Measurements from ENCODE around the gene ZFP14.

DNA sequence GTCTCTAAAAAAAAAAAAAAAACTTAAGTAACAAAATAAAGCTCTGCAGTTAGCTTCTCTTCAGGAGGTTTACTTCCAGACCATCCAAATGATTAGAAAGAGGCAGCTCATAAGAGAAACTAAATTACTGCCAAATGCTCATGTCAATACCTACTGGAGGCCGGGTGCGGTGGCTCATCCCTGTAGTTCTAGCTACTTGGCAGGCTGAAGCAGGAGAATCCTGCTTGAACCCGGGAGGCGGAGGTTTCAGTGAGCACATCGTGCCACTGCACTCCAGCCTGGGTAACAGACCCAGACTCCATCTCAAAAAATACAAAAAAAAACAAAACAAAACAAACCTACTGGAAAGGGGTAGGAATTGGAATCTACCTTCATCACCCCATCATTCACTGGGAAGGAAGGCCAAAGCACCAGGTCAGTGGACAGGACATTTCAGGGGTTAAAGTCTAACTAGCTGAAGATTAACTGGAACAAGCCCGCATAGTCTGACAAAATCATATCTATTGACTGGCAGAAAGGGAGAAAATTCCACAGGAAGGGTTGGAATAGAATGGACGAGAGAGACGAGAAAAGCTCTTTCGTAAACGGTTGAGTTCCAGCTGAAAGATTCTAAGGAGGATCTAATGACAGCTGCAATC, 1.3 kb downstream of the ZFP14 start:
- TF ChIP-seq POLR2A (IDR thresholded peaks at IDR 0.05; ENCODE audit: low read length), result no peak
- no peak for TF ChIP-seq PHF8 (IDR thresholded peaks at IDR 0.05; ENCODE audit: borderline replicate concordance, low read depth)
- no peak for TF ChIP-seq MYC (IDR thresholded peaks at IDR 0.05; ENCODE audit: borderline replicate concordance, low read length)
- no peak for TF ChIP-seq CHD2 (IDR thresholded peaks at IDR 0.05; ENCODE audit: low read length, partially characterized antibody)
- TF ChIP-seq, protein P1, sequence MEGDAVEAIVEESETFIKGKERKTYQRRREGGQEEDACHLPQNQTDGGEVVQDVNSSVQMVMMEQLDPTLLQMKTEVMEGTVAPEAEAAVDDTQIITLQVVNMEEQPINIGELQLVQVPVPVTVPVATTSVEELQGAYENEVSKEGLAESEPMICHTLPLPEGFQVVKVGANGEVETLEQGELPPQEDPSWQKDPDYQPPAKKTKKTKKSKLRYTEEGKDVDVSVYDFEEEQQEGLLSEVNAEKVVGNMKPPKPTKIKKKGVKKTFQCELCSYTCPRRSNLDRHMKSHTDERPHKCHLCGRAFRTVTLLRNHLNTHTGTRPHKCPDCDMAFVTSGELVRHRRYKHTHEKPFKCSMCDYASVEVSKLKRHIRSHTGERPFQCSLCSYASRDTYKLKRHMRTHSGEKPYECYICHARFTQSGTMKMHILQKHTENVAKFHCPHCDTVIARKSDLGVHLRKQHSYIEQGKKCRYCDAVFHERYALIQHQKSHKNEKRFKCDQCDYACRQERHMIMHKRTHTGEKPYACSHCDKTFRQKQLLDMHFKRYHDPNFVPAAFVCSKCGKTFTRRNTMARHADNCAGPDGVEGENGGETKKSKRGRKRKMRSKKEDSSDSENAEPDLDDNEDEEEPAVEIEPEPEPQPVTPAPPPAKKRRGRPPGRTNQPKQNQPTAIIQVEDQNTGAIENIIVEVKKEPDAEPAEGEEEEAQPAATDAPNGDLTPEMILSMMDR (IDR thresholded peaks at IDR 0.05), result no peak
- TF ChIP-seq CHD4 (IDR thresholded peaks at IDR 0.05; ENCODE audit: borderline replicate concordance), result no peak
- TF ChIP-seq JUN (IDR thresholded peaks at IDR 0.05), result no peak
- TF ChIP-seq, protein P2, sequence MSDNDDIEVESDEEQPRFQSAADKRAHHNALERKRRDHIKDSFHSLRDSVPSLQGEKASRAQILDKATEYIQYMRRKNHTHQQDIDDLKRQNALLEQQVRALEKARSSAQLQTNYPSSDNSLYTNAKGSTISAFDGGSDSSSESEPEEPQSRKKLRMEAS (IDR thresholded peaks at IDR 0.05), result no peak
- TF ChIP-seq RCOR1 (IDR thresholded peaks at IDR 0.05; ENCODE audit: low read depth, low read length), result no peak
- no peak for TF ChIP-seq RNF2 (IDR thresholded peaks at IDR 0.05; ENCODE audit: borderline replicate concordance, low read depth)
- no peak for TF ChIP-seq KDM5A (IDR thresholded peaks at IDR 0.05)
- TF ChIP-seq ESRRA (IDR thresholded peaks at IDR 0.05; ENCODE audit: borderline replicate concordance, low read length), result no peak
- TF ChIP-seq, protein P3, sequence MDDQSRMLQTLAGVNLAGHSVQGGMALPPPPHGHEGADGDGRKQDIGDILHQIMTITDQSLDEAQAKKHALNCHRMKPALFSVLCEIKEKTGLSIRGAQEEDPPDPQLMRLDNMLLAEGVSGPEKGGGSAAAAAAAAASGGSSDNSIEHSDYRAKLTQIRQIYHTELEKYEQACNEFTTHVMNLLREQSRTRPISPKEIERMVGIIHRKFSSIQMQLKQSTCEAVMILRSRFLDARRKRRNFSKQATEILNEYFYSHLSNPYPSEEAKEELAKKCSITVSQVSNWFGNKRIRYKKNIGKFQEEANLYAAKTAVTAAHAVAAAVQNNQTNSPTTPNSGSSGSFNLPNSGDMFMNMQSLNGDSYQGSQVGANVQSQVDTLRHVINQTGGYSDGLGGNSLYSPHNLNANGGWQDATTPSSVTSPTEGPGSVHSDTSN (IDR thresholded peaks at IDR 0.05), result no peak

All from A549 (cell line).